Measurements from ENCODE around the gene IL19. TPM values are rescaled to one million over a fixed set of nuclear protein-coding genes. Genes with fewer than 3 reads are reported as not detected.

IL19 gene
- total and polyA plus RNA-seq, 9 of the 15 experiments (the other 6 are each of a cell fraction or from before 2014, with no cell fraction given): not detected

GRCh38 chr1:206814716-206815341 is 44.3 kb downstream of the IL19 start (continued):
- TF ChIP-seq CHAMP1 (IDR thresholded peaks at IDR 0.05): no peak

- H3K4me1 ChIP-seq (replicated peaks in 1 of 2; ENCODE audit: control insufficient read depth in 2 of 2, insufficient read depth in 2 of 2, low read length in 2 of 2): peaks cover 0 to 30% of the 10 kb centered on the region in 2 experiments; a peak in 4 of 5 replicates
- no peak overlapping the region for H3K4me3 ChIP-seq
- DNase-seq (ENCODE audit: extremely low read depth in 1 of 4, low spot score in 3 of 4) (peak; percentile 34 to 71 (median 42)), ATAC-seq (peak; percentile 91), FAIRE-seq (peak; percentile 94)
- no peaks in the 10 kb centered on the region for H3K79me2 ChIP-seq (ENCODE audit: control insufficient read depth, insufficient read depth, low read length)
- BruUV-seq (replicated peaks): no TSS peak
- intact Hi-C loops (cut with micrococcal nuclease) (loop anchor here (10.0 kb wide), 1 partner anchor 258 kb away; no protein-coding TSS in a partner anchor), in situ Hi-C loops (cut with MboI) (no loop called here)
- CTCF ChIA-PET (ENCODE audit: low intra/inter-chr PET ratio): no interaction called here
- H3K9me1 ChIP-seq (ENCODE audit: control insufficient read depth, insufficient read depth, low read length): no peaks in the 10 kb centered on the region
- peak overlapping the region; percentile 73 for H2AFZ ChIP-seq (ENCODE audit: low read depth, low read length)
- H3K27ac ChIP-seq (ENCODE audit: extremely low read depth, low read depth, low read length): peak overlapping the region; percentile 60; the same call in 1 of the 3 replicates
- POLR2A ChIA-PET: interaction anchor here (0.6 to 1.8 kb wide), 10 partner anchors 9 to 505 kb away, joined by 3 to 13 read pairs (median 3); partner anchors contain the start of gene CD55
- 11% methylated on average over 4 of the region's 4 CpGs for WGBS (ENCODE audit: insufficient coverage, low coverage, missing lambda C conversion rate)
- no peaks in the 10 kb centered on the region for H3K36me3 ChIP-seq (ENCODE audit: control insufficient read depth, insufficient read depth, low read length)
- H4K20me1 ChIP-seq (replicated peaks; ENCODE audit: control insufficient read depth, insufficient read depth, low read length): no peaks in the 10 kb centered on the region
- H3K9me3 ChIP-seq (replicated peaks; ENCODE audit: control insufficient read depth, insufficient read depth, low read depth, low read length): peaks cover 6% of the 10 kb centered on the region; the same call in 1 of the 2 replicates
- peaks cover 2 to 8% of the 10 kb centered on the region in 2 experiments; a peak in 2 of 5 replicates for H3K27me3 ChIP-seq (ENCODE audit: control insufficient read depth in 2 of 2, insufficient read depth in 2 of 2, low read length in 2 of 2)
- H3K4me2 ChIP-seq (ENCODE audit: insufficient read depth, low read length): peak overlapping the region; percentile 7; the same call in 1 of the 2 replicates
- H3K9ac ChIP-seq (ENCODE audit: insufficient read depth in 1 of 2, low read depth in 2 of 2, low read length in 2 of 2): peak overlapping the region in 1 of 2 experiments; percentile 43; a peak in 2 of 4 replicates
- TF ChIP-seq HMBOX1 (IDR thresholded peaks at IDR 0.05) (peak; percentile 80), RBM22 (IDR thresholded peaks at IDR 0.05; ENCODE audit: low read depth, low read length, poor library complexity, severe bottlenecking) (no peak), ZBTB11 (CRISPR knock-in tag; IDR thresholded peaks at IDR 0.05) (peak in 1 of 3 experiments; percentile 45; a peak in 1 of 6 replicates), RCOR1 (IDR thresholded peaks at IDR 0.05; ENCODE audit: borderline replicate concordance in 1 of 2, low read depth in 2 of 2, low read length in 2 of 2) (0 out of 4 replicates have a peak, but pooled peaks of 1 of the 2 experiments have one; percentile 37), ESRRB (CRISPR knock-in tag; IDR thresholded peaks at IDR 0.05; ENCODE audit: borderline replicate concordance) (no peak)
Observed at GRCh38 chr1:206816390-206817287, 46.1 kb downstream of the IL19 start.

All from K562 (cell line).